H9 (cell line): ENCODE measurements around the gene PARD3. TPM values are rescaled to one million over a fixed set of nuclear protein-coding genes. Genes with fewer than 3 reads are reported as not detected.
A peak's percentile ranks its signal among the peaks of the same experiment; 100 is the strongest.

Source experiments
- DNase-seq: peaks from one replicate; pipeline ENCODE4 v3.0.0-alpha.2; 2017
- H2AFZ ChIP-seq: one replicate; pipeline ENCODE4 v1.6.1; 2013; ENCODE audit warnings: mild to moderate bottlenecking, low read length, control low read depth, moderate library complexity
- H2AK5ac ChIP-seq: 2 replicates; pipeline ENCODE4 v1.6.1; 2013; ENCODE audit warnings: low read length, control low read depth, mixed read lengths; ENCODE audit not compliant: insufficient read length
- H2BK120ac ChIP-seq: one replicate; pipeline ENCODE4 v1.6.1; 2013; ENCODE audit warnings: low read depth, mild to moderate bottlenecking, low read length, control low read depth, inconsistent platforms; ENCODE audit not compliant: poor library complexity, severe bottlenecking
- H2BK12ac ChIP-seq: 2 replicates; pipeline ENCODE4 v1.6.1; 2013; ENCODE audit warnings: low read length, control low read depth, mixed read lengths, low read depth; ENCODE audit not compliant: insufficient read length
- H2BK15ac ChIP-seq: 2 replicates; pipeline ENCODE4 v1.6.1; 2013; ENCODE audit warnings: low read depth, low read length, control low read depth
- H2BK20ac ChIP-seq: one replicate; pipeline ENCODE4 v1.6.1; 2013; ENCODE audit warnings: low read depth, mild to moderate bottlenecking, low read length, control low read depth, inconsistent platforms; ENCODE audit not compliant: poor library complexity, severe bottlenecking
- H2BK5ac ChIP-seq: 2 replicates; pipeline ENCODE4 v1.6.1; 2013; ENCODE audit warnings: low read length, control low read depth, mixed read lengths; ENCODE audit not compliant: insufficient read length
- H3K14ac ChIP-seq: 2 replicates; pipeline ENCODE4 v1.6.1; 2013; ENCODE audit warnings: low read length, control low read depth; ENCODE audit not compliant: insufficient read depth
- H3K18ac ChIP-seq: 2 replicates; pipeline ENCODE4 v1.6.1; 2013; ENCODE audit warnings: low read depth, mild to moderate bottlenecking, mixed read lengths, low read length, control low read depth; ENCODE audit not compliant: insufficient read length
- H3K23ac ChIP-seq: 2 replicates; pipeline ENCODE4 v1.6.1; 2013; ENCODE audit warnings: low read length, control low read depth, mixed read lengths, low read depth; ENCODE audit not compliant: insufficient read length
- H3K23me2 ChIP-seq: 2 replicates; pipeline ENCODE4 v1.6.1; 2013; ENCODE audit warnings: low read depth, mild to moderate bottlenecking, mixed read lengths, low read length, control low read depth; ENCODE audit not compliant: insufficient read length, poor library complexity, severe bottlenecking
- H3K27ac ChIP-seq: 2 replicates; pipeline ENCODE4 v1.5.1; 2013; ENCODE audit warnings: low read length, control low read depth, mixed read lengths, low read depth; ENCODE audit not compliant: insufficient read length
- H3K27me3 ChIP-seq: 2 replicates; pipeline ENCODE4 v1.6.1; 2013; ENCODE audit warnings: low read length, control low read depth, inconsistent platforms; ENCODE audit not compliant: insufficient read depth
- H3K4ac ChIP-seq: 2 replicates; pipeline ENCODE4 v1.6.1; 2013; ENCODE audit warnings: low read depth, mild to moderate bottlenecking, control low read depth, inconsistent platforms, low read length, moderate library complexity
- H3K4me1 ChIP-seq: 2 replicates; pipeline ENCODE4 v1.6.1; 2013; ENCODE audit warnings: low read length, control low read depth, inconsistent platforms; ENCODE audit not compliant: insufficient read depth
- H3K4me2 ChIP-seq: 2 replicates; pipeline ENCODE4 v1.6.1; 2013; ENCODE audit warnings: low read length, control low read depth, mixed read lengths; ENCODE audit not compliant: insufficient read length, insufficient read depth
- H3K56ac ChIP-seq: 2 replicates; pipeline ENCODE4 v1.6.1; 2013; ENCODE audit warnings: low read depth, mild to moderate bottlenecking, mixed read lengths, low read length, control low read depth; ENCODE audit not compliant: insufficient read length
- H3K79me1 ChIP-seq: 2 replicates; pipeline ENCODE4 v1.6.1; 2013; ENCODE audit warnings: low read depth, mild to moderate bottlenecking, moderate library complexity, low read length, control low read depth, inconsistent platforms; ENCODE audit not compliant: insufficient read depth, poor library complexity, severe bottlenecking
- H3K79me2 ChIP-seq: 2 replicates; pipeline ENCODE4 v1.6.1; 2013; ENCODE audit warnings: low read length, control low read depth, inconsistent platforms; ENCODE audit not compliant: insufficient read depth
- H3K9ac ChIP-seq: 2 replicates; pipeline ENCODE4 v1.6.1; 2013; ENCODE audit warnings: low read length, control low read depth, mixed read lengths; ENCODE audit not compliant: insufficient read length; ENCODE audit errors: extremely low read depth
- H3K9me3 ChIP-seq: one replicate; pipeline ENCODE4 v1.6.1; 2013; ENCODE audit warnings: low read depth, low read length, inconsistent platforms; ENCODE audit not compliant: control insufficient read depth
- H3T11ph ChIP-seq: one replicate; pipeline ENCODE4 v1.6.1; 2013; ENCODE audit warnings: mild to moderate bottlenecking, low read length, control low read depth, inconsistent platforms
- H4K20me1 ChIP-seq: one replicate; pipeline ENCODE4 v1.6.1; 2013; ENCODE audit not compliant: control insufficient read depth, insufficient read length, insufficient read depth
- H4K5ac ChIP-seq: 2 replicates; pipeline ENCODE4 v1.6.1; 2013; ENCODE audit warnings: low read depth, mild to moderate bottlenecking, mixed read lengths, low read length, control low read depth; ENCODE audit not compliant: insufficient read length
- H4K8ac ChIP-seq: replicated peaks from 2 replicates; pipeline ENCODE4 v1.6.1; 2013; ENCODE audit warnings: low read length, control low read depth, mixed read lengths, low read depth; ENCODE audit not compliant: insufficient read length
- H4K91ac ChIP-seq: 2 replicates; pipeline ENCODE4 v1.6.1; 2013; ENCODE audit warnings: low read depth, mild to moderate bottlenecking, moderate library complexity, mixed read lengths, low read length, control low read depth; ENCODE audit not compliant: insufficient read length
- H3K27ac Mint-ChIP-seq, 3 experiments: 2 replicates in 2 of 3; 3 replicates in 1 of 3; pipeline ENCODE4 v1.8.0; 2020 to 2021; ENCODE audit warnings: mixed read lengths in 3 of 3, mild to moderate bottlenecking in 1 of 3, moderate library complexity in 1 of 3
- H3K27me3 Mint-ChIP-seq: 2 replicates; pipeline ENCODE4 v1.8.0; 2021; ENCODE audit warnings: low read depth, mild to moderate bottlenecking, moderate library complexity, mixed read lengths
- H3K36me3 Mint-ChIP-seq, 3 experiments: 2 replicates in 2 of 3; 3 replicates in 1 of 3; pipeline ENCODE4 v1.8.0; 2020 to 2021; ENCODE audit warnings: low read depth in 3 of 3, mixed read lengths in 3 of 3; ENCODE audit not compliant: insufficient read depth in 1 of 3
- H3K4me1 Mint-ChIP-seq, 2 experiments: 2 replicates each; pipeline ENCODE4 v1.8.0; 2020; ENCODE audit warnings: mixed read lengths in 2 of 2
- H3K4me3 Mint-ChIP-seq, 2 experiments: 2 replicates in 1 of 2; 3 replicates in 1 of 2; pipeline ENCODE4 v1.8.0; 2020 to 2021; ENCODE audit warnings: mild to moderate bottlenecking in 2 of 2, mixed read lengths in 2 of 2, moderate library complexity in 1 of 2
- H3K9me3 Mint-ChIP-seq, 2 experiments: 2 replicates in 1 of 2; 3 replicates in 1 of 2; pipeline ENCODE4 v1.8.0; 2020; ENCODE audit warnings: mild to moderate bottlenecking in 2 of 2, mixed read lengths in 2 of 2, moderate library complexity in 1 of 2
- WGBS: extraction: QIAGEN DNeasy Blood & Tissue Kit; methylation state at CpG from one replicate; pipeline ENCODE4 v1.1.7; 2013; ENCODE audit warnings: missing lambda C conversion rate, low lambda C conversion rate, mixed read lengths; ENCODE audit not compliant: insufficient read length; ENCODE audit errors: extremely low coverage; 5-methylcytosine and 5-hydroxymethylcytosine counted together
- total RNA-seq: library from RNA; stranded (reverse); gene quantifications from 2 replicates; pipeline ENCODE4 v1.2.1, GENCODE V29; 2021
- TF ChIP-seq, protein P1 (sequence below): fragments of 200-600 bp; sonication (generic); conservative IDR thresholded peaks from 3 replicates; pipeline ENCODE4 v1.8.0; 2021; ENCODE audit warnings: antibody characterized with exemption, mild to moderate bottlenecking

PARD3 gene
- total RNA-seq, 1 experiment from 2014 or later: 44.7 TPM

DNA sequence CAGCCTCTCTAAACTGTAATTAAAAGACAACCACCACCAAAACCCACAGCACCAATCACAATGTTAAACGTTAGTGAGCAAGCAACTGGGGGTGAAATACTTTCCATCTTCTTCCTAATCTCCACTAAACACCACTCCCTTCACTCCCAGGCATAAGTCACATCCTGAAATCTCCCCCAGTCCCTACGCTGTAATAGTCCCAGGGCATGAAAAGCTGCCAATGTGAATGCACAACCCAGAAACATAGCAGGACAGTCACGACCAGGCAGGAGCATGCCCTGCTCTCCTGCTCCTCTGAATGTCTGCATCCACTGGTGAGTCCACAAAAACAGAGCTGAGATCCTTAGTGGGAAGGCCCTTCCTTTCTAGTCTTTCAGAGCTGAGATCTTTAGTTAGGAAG, 288.9 kb downstream of the PARD3 start:
- no peaks in the 10 kb centered on the region for H4K20me1 ChIP-seq
- no peaks in the 10 kb centered on the region for H3K27me3 ChIP-seq
- peak overlapping the region; percentile 12 for H2BK12ac ChIP-seq
- H3T11ph ChIP-seq: peak overlapping the region; percentile 40
- Mint-ChIP-seq H3K36me3 (no peaks in the 10 kb centered on the region; a peak in 1 of 7 replicates), H3K27me3 (no peaks in the 10 kb centered on the region), H3K4me3 (no peak overlapping the region), H3K9me3 (no peaks in the 10 kb centered on the region), H3K4me1 (peaks cover 45 to 52% of the 10 kb centered on the region in 2 experiments), H3K27ac (peak overlapping the region; percentile 57 to 98 (median 84); a peak in 6 of 7 replicates)
- no CpG with 5 or more reads among the region's 3 CpGs for WGBS
- no peak overlapping the region for H4K5ac ChIP-seq
- peak overlapping the region; percentile 11 for H2AK5ac ChIP-seq
- no peak overlapping the region for H3K9ac ChIP-seq
- H3K56ac ChIP-seq: no peak overlapping the region
- H2AFZ ChIP-seq: no peak overlapping the region
- no peaks in the 10 kb centered on the region for H3K79me1 ChIP-seq
- no peak overlapping the region for H2BK5ac ChIP-seq
- no peak overlapping the region for H2BK15ac ChIP-seq
- H3K9me3 ChIP-seq: no peaks in the 10 kb centered on the region
- H3K23me2 ChIP-seq: no peaks in the 10 kb centered on the region
- TF ChIP-seq, protein P1, sequence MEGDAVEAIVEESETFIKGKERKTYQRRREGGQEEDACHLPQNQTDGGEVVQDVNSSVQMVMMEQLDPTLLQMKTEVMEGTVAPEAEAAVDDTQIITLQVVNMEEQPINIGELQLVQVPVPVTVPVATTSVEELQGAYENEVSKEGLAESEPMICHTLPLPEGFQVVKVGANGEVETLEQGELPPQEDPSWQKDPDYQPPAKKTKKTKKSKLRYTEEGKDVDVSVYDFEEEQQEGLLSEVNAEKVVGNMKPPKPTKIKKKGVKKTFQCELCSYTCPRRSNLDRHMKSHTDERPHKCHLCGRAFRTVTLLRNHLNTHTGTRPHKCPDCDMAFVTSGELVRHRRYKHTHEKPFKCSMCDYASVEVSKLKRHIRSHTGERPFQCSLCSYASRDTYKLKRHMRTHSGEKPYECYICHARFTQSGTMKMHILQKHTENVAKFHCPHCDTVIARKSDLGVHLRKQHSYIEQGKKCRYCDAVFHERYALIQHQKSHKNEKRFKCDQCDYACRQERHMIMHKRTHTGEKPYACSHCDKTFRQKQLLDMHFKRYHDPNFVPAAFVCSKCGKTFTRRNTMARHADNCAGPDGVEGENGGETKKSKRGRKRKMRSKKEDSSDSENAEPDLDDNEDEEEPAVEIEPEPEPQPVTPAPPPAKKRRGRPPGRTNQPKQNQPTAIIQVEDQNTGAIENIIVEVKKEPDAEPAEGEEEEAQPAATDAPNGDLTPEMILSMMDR: no peak
- peak overlapping the region; percentile 7 for H4K91ac ChIP-seq
- H3K27ac ChIP-seq: peak overlapping the region; percentile 9
- H3K4me2 ChIP-seq: no peak overlapping the region
- peak overlapping the region; percentile 26; the same call in 1 of the 2 replicates for H3K4ac ChIP-seq
- peaks cover 13% of the 10 kb centered on the region; the same call in 1 of the 2 replicates for H3K4me1 ChIP-seq
- H2BK20ac ChIP-seq: no peak overlapping the region
- H3K79me2 ChIP-seq: peaks cover 4% of the 10 kb centered on the region; the same call in 1 of the 2 replicates
- no peak overlapping the region for H3K23ac ChIP-seq
- H4K8ac ChIP-seq: no peak overlapping the region
- peak overlapping the region; percentile 59; the same call in 1 of the 2 replicates for H3K14ac ChIP-seq
- peak overlapping the region; percentile 41 for H3K18ac ChIP-seq
- DNase-seq: no peak
- peak overlapping the region; percentile 83 for H2BK120ac ChIP-seq
